Kidney (tissue), 14 donors: Measurements from ENCODE around the gene PLIN3. TPM values are rescaled to one million over a fixed set of nuclear protein-coding genes. Genes with fewer than 3 reads are reported as not detected.
"Not testable (repeated sequence)": the region's sequence is repeated elsewhere in the genome, so short reads cannot be mapped to it uniquely, and the experiment has no call there.

ENCODE experiments used
- DNase-seq, 5 donors: peaks; one replicate each; pipeline ENCODE4 v3.0.0-alpha.2; 2013 to 2020
- FAIRE-seq: peaks from 2 replicates; lab custom pipeline; 2012; peaks lifted over from hg19 to GRCh38; lab: Jason Lieb, UNC
- H3K27ac ChIP-seq, 2 donors: one replicate each; pipeline ENCODE4 v1.7.0; 2013; ENCODE audit warnings: low read depth in 2 of 2, low read length in 2 of 2, inconsistent platforms in 1 of 2
- H3K27me3 ChIP-seq: one replicate; pipeline ENCODE4 v1.7.1; 2013; ENCODE audit warnings: low read length, inconsistent platforms; ENCODE audit not compliant: control insufficient read depth, insufficient read depth
- H3K36me3 ChIP-seq, 3 donors: one replicate each; pipeline versions ENCODE4 v1.7.0 to v1.7.1; 2013; ENCODE audit warnings: low read length in 3 of 3, control low read depth in 1 of 3, inconsistent platforms in 1 of 3; ENCODE audit not compliant: insufficient read depth in 3 of 3, control insufficient read depth in 2 of 3
- H3K4me1 ChIP-seq, 3 donors: one replicate each; pipeline versions ENCODE4 v1.7.0 to v1.7.1; 2013; ENCODE audit warnings: low read length in 3 of 3, inconsistent platforms in 1 of 3, low read depth in 1 of 3; ENCODE audit not compliant: control insufficient read depth in 2 of 3, insufficient read depth in 2 of 3
- H3K4me3 ChIP-seq, 3 donors: one replicate each; pipeline versions ENCODE4 v1.7.0 to v1.8.1; 2013; ENCODE audit warnings: low read length in 3 of 3, control low read depth in 1 of 3, inconsistent platforms in 1 of 3
- H3K9ac ChIP-seq, 3 donors: one replicate each; pipeline versions ENCODE4 v1.7.0 to v1.7.1; 2013; ENCODE audit warnings: low read length in 3 of 3, control low read depth in 1 of 3, inconsistent platforms in 1 of 3
- H3K9me3 ChIP-seq, 3 donors: one replicate each; pipeline versions ENCODE4 v1.7.0 to v1.7.1; 2013; ENCODE audit warnings: low read length in 3 of 3, control low read depth in 1 of 3, inconsistent platforms in 1 of 3; ENCODE audit not compliant: control insufficient read depth in 2 of 3, insufficient read depth in 1 of 3
- intact Hi-C: fragments of 100-400 bp; cut with DNase I; formaldehyde crosslinking; loops from one replicate; pipeline ENCODE4 v1.11.1; 2022
- polyA plus RNA-seq: library from polyadenylated mRNA; stranded (reverse); fragments of 350-450 nt; fragmentation: Illumina TruSeq; extraction: RNeasy Lipid Tissue Mini Kit (QIAGEN cat#74804); gene quantifications from one replicate; pipeline ENCODE4 v1.2.3, GENCODE V29; 2014; ENCODE audit warnings: low read depth, low replicate concordance; ENCODE audit not compliant: insufficient read depth
- total RNA-seq: library from RNA; stranded (reverse); fragmentation: NEBNext Ultra II Directional; extraction: Animal tissue kit (Norgen Biotek cat#: 25700); gene quantifications from one replicate; pipeline ENCODE4 v1.2.1, GENCODE V29; 2021
- TF ChIP-seq, protein P1 (sequence below): IDR thresholded peaks from 3 replicates; pipeline ENCODE4 v1.5.1; 2012; ENCODE audit warnings: mild to moderate bottlenecking, moderate library complexity, borderline replicate concordance; ENCODE audit not compliant: insufficient read depth; ENCODE audit errors: extremely low read depth
- donor health status: control.
- donor health status: control.
- donor health status: control.
- donor health status: control.
- donor health status: control.
- donor health status: DM: yes; HTN: yes; CAD: no.
- donor health status: Normal renal cell carcinoma (clear cell type).

Gene PLIN3
- total and polyA plus RNA-seq, 2 donors from 2014 or later = 30.5 to 60.0 TPM

DNA sequence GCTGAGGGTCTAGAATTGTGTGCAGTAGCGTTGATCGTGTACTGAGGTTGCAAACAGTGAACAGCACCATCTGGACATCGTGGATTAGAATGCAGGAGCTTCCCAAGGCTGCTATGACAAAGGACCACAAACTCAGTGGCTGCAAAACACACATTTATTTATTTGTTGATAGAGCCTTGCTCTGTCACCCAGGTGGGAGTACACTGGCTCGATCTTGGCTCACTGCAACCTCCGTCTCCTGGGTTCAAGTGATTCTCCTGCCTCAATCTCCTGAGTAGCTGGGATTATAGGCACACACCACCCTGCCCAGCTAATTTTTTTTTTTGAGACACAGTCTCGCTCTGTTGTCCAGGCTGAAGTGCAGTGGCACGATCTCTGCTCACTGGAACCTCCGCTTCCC is 39.5 kb upstream of the PLIN3 start:
- H3K9me3 ChIP-seq = no peaks in the 10 kb centered on the region
- H3K4me3 ChIP-seq = no peak overlapping the region
- intact Hi-C loops = no loop called here
- no peak for FAIRE-seq
- no peaks in the 10 kb centered on the region for H3K36me3 ChIP-seq
- peaks cover 0 to 14% (median 13%) of the 10 kb centered on the region in 3 donors for H3K4me1 ChIP-seq
- DNase-seq = no peak
- TF ChIP-seq, protein P1, sequence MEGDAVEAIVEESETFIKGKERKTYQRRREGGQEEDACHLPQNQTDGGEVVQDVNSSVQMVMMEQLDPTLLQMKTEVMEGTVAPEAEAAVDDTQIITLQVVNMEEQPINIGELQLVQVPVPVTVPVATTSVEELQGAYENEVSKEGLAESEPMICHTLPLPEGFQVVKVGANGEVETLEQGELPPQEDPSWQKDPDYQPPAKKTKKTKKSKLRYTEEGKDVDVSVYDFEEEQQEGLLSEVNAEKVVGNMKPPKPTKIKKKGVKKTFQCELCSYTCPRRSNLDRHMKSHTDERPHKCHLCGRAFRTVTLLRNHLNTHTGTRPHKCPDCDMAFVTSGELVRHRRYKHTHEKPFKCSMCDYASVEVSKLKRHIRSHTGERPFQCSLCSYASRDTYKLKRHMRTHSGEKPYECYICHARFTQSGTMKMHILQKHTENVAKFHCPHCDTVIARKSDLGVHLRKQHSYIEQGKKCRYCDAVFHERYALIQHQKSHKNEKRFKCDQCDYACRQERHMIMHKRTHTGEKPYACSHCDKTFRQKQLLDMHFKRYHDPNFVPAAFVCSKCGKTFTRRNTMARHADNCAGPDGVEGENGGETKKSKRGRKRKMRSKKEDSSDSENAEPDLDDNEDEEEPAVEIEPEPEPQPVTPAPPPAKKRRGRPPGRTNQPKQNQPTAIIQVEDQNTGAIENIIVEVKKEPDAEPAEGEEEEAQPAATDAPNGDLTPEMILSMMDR = no peak
- no peak overlapping the region for H3K27ac ChIP-seq
- no peak overlapping the region for H3K9ac ChIP-seq
- no peaks in the 10 kb centered on the region for H3K27me3 ChIP-seq

DNA sequence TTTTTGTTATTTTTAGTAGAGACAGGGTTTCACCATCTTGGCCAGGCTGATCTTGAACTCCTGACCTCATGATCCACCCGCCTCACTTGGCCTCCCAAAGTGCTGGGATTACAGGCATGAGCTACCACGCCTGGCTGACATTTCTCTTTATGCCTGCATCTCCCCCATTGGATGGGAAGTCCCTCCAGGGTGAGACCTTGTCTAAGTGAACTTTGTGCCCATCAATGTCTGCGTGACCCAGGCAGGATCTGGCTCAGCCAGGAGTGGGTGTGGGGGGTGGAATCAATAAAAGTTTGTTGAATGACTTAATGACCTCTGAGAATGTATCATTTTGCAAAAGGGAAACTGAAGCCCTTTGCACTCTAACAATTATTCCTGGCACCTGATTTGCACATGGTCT is 37.0 kb upstream of the PLIN3 start:
- H3K27me3 ChIP-seq = no peaks in the 10 kb centered on the region
- no peaks in the 10 kb centered on the region for H3K36me3 ChIP-seq
- no peak overlapping the region for H3K27ac ChIP-seq
- no peak for DNase-seq
- H3K4me1 ChIP-seq = no peaks in the 10 kb centered on the region
- H3K4me3 ChIP-seq = no peak overlapping the region
- no peak overlapping the region for H3K9ac ChIP-seq
- H3K9me3 ChIP-seq = no peaks in the 10 kb centered on the region
- intact Hi-C loops = no loop called here
- no peak for FAIRE-seq
- TF ChIP-seq, protein P1 = no peak

DNA sequence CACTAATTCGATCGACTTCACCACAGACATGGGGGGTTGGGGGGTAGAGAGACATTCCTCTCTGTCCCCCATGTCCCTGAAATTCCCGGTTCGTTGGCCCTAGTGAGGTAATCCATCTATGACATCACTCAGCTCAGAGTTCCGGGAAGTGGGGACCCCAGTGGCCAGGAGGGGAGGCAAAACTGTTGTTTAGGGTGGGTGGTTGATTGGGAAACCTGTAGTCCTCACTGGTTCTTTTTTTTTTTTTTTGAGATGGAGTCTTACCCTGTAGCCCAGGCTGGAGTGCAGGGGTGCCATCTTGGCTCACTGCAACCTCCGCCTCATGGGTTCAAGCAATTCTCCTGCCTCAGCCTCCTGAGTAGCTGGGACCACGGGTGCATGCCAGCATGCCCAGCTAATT is 35.3 kb upstream of the PLIN3 start, which contains the start of gene ARRDC5:
Gene ARRDC5 (minus strand): TSS at position 101 of the 400 bp plus-strand sequence. CDS start 71 bp downstream, at position 30.
- TF ChIP-seq, protein P1 = no peak
- FAIRE-seq = no peak
- H3K4me3 ChIP-seq = no peak within 1 kb of the TSS

GRCh38 chr19:4900879-4901278 is 33.4 kb upstream of the PLIN3 start:
- FAIRE-seq, intact Hi-C loops, DNase-seq, H3K4me3 ChIP-seq, H3K9ac ChIP-seq, H3K9me3 ChIP-seq, H3K4me1 ChIP-seq, H3K36me3 ChIP-seq, H3K27me3 ChIP-seq, H3K27ac ChIP-seq: not testable (repeated sequence)

More for the DNA sequence above, 35.3 kb upstream of the PLIN3 start, which contains the start of gene ARRDC5:
- H3K9ac ChIP-seq = no peak within 1 kb of the TSS
- H3K27ac ChIP-seq = no peak within 1 kb of the TSS
- H3K36me3 ChIP-seq = no peaks in the 10 kb centered on the region
- DNase-seq = no peak
- no peaks in the 10 kb centered on the region for H3K9me3 ChIP-seq
- no peaks in the 10 kb centered on the region for H3K4me1 ChIP-seq
- H3K27me3 ChIP-seq = no peaks in the 10 kb centered on the region
- intact Hi-C loops = no loop called here
